Measurements from ENCODE around the gene MALL. TPM values are rescaled to one million over a fixed set of nuclear protein-coding genes. Genes with fewer than 3 reads are reported as not detected.
"Not testable (repeated sequence)": the region's sequence is repeated elsewhere in the genome, so short reads cannot be mapped to it uniquely, and the experiment has no call there.

Gene MALL
- 100 to 1,000 TPM; 121 to 123 TPM for total RNA-seq
- polyA plus RNA-seq: 10 to 100 TPM; 41.5 to 97.7 TPM
- long read RNA-seq, donor 1, transcript MALL-201 (4 exons, 3,061 nt): major isoform, 31 of 31 reads
- long read RNA-seq, donor 1, partial matches to known transcripts: 0 of 31 reads
- long read RNA-seq, donor 1, other reads (novel, unspliced or antisense): 0 of 31 reads
- long read RNA-seq, donor 2, transcript MALL-201 (4 exons, 3,061 nt): major isoform, 8 of 8 reads
- long read RNA-seq, donor 2, partial matches to known transcripts: 0 of 8 reads
- long read RNA-seq, donor 2, other reads (novel, unspliced or antisense): 0 of 8 reads
- long read RNA-seq, donor 3, transcript MALL-201 (4 exons, 3,061 nt): major isoform, 20 of 21 reads
- long read RNA-seq, donor 3, partial matches to known transcripts: 0 of 21 reads
- long read RNA-seq, donor 3, other reads (novel, unspliced or antisense): 0 of 21 reads
- long read RNA-seq, donor 4, partial matches to known transcripts: 11 of 15 reads
- long read RNA-seq, donor 4, other reads (novel, unspliced or antisense): 0 of 15 reads
- long read RNA-seq, donor 5, transcript MALL-201 (4 exons, 3,061 nt): major isoform, 37 of 38 reads
- long read RNA-seq, donor 5, partial matches to known transcripts: 0 of 38 reads
- long read RNA-seq, donor 5, other reads (novel, unspliced or antisense): 0 of 38 reads

DNA sequence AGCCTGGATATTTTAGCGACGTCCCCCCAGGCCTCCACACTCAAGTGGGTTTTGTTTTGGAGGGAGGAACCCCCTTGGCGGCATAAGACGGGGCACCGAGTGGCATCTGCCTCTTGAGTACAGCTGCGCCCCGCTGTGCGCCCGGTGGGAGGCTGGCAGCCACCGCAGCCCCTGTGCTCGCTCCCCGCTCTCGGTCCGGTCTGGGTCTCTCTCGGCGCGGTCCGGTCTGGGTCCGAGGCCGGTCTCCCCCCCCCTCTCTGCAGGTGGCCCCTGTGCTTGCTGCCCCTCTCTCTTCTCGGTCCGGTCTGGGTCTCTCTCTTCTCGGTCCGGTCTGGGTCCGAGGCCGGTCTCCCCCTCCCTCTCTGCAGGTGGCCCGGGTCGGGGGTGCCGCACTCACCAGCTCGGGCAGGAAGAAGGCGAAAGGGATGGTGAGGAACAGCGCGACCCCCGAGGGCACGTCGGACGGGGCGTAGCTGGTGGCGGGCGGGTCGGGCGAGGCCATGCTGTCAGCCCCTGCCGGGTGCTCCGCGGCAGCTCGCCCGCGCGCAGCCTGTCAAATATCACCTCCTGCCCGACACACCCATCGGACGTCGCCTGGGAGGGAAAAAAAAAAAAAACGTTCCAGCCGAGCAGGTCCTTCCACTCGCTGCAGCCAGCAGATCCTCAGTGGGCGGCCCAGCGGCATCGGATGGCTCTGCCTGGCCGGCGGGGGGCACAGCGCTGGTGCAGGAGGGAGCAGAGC, at the start of gene MALL:
TSS of gene MALL (minus strand) at position 532 of the 742 bp plus-strand sequence. CDS start at position 502, 30 bp downstream.
- 17 to 19% methylated on average over 58 to 62 of the region's 62 CpGs for WGBS, 2 donors
- ATAC-seq (ENCODE audit: insufficient read depth, low FRiP score): peak; percentile 67
- Histone ChIP-seq H3K36me3 (ENCODE audit: control insufficient read depth in 4 of 4, insufficient read depth in 4 of 4, low read length in 4 of 4) (no peaks in the 10 kb centered on the region), H3K27ac (ENCODE audit: low read depth in 1 of 2, low read length in 1 of 2) (peak within 1 kb of the TSS; percentile 55 to 79), H3K27me3 (ENCODE audit: control insufficient read depth in 3 of 3, insufficient read depth in 3 of 3, low read length in 2 of 3) (peaks cover 0 to 26% (median 11%) of the 10 kb centered on the region in 3 donors), H3K9me3 (ENCODE audit: control insufficient read depth in 4 of 4, insufficient read depth in 3 of 4, low read length in 3 of 4) (no peaks in the 10 kb centered on the region), H3K4me1 (ENCODE audit: control insufficient read depth in 5 of 5, insufficient read depth in 5 of 5, low read length in 5 of 5) (peaks cover 4 to 19% (median 11%) of the 10 kb centered on the region in 5 donors), H3K9ac (ENCODE audit: insufficient read depth in 1 of 2, low read length in 2 of 2) (peak within 1 kb of the TSS in 1 of 2 donors; percentile 13), H3K4me3 (peak within 1 kb of the TSS; percentile 40)
- peak; percentile 51 to 73 (median 69) for DNase-seq
- no peak for TF ChIP-seq CTCF (IDR thresholded peaks at IDR 0.05; ENCODE audit: control extremely low read depth, extremely low read depth)

- no peak overlapping the region for H3K27ac ChIP-seq (ENCODE audit: low read depth in 1 of 2, low read length in 1 of 2)
- peaks cover 0 to 3% (median 0%) of the 10 kb centered on the region in 4 donors for H3K9me3 ChIP-seq (ENCODE audit: control insufficient read depth in 4 of 4, insufficient read depth in 3 of 4, low read length in 3 of 4)
- DNase-seq (peak; percentile 37 to 79 (median 68)), ATAC-seq (ENCODE audit: insufficient read depth, low FRiP score) (peak; percentile 74)
- peak; percentile 74 for TF ChIP-seq CTCF (IDR thresholded peaks at IDR 0.05; ENCODE audit: control extremely low read depth, extremely low read depth)
- H3K36me3 ChIP-seq (ENCODE audit: control insufficient read depth in 4 of 4, insufficient read depth in 4 of 4, low read length in 4 of 4): peaks cover 0 to 2% (median 0%) of the 10 kb centered on the region in 4 donors
- no peaks in the 10 kb centered on the region for H3K4me1 ChIP-seq (ENCODE audit: control insufficient read depth in 5 of 5, insufficient read depth in 5 of 5, low read length in 5 of 5)
- H3K9ac ChIP-seq (ENCODE audit: insufficient read depth in 1 of 2, low read length in 2 of 2): no peak overlapping the region
- 32 to 41% methylated on average over 4 of the region's 4 CpGs for WGBS, 2 donors
- H3K27me3 ChIP-seq (ENCODE audit: control insufficient read depth in 3 of 3, insufficient read depth in 3 of 3, low read length in 2 of 3): no peaks in the 10 kb centered on the region
- H3K4me3 ChIP-seq: no peak overlapping the region
Observed at GRCh38 chr2:110157153-110157793, 41.7 kb upstream of the MALL start.

DNA sequence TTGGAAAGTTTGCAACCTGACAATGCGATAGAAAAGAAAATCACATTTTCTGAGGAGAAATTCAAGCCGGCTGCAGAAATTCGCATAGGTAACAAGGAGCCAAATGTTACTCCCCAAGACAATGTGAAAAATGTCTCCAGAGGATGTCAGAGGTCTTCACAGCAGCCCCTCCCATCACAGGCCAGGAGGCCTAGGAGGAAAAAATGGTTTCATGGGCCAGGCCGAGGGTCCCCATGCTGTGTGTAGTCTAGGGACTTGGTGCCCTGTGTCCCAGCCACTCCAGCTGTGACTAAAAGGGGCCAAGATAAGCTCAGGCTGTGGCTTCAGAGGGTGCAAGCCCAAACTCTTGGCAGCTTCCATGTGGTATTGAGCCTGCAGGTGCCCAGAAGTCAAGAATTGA, 39.2 kb upstream of the MALL start:
- H3K27me3 ChIP-seq (ENCODE audit: control insufficient read depth in 3 of 3, insufficient read depth in 3 of 3, low read length in 2 of 3); H3K36me3 ChIP-seq (ENCODE audit: control insufficient read depth in 4 of 4, insufficient read depth in 4 of 4, low read length in 4 of 4); H3K9ac ChIP-seq (ENCODE audit: insufficient read depth in 1 of 2, low read length in 2 of 2); ATAC-seq (ENCODE audit: insufficient read depth, low FRiP score); H3K9me3 ChIP-seq (ENCODE audit: control insufficient read depth in 4 of 4, insufficient read depth in 3 of 4, low read length in 3 of 4); H3K4me1 ChIP-seq (ENCODE audit: control insufficient read depth in 5 of 5, insufficient read depth in 5 of 5, low read length in 5 of 5); H3K4me3 ChIP-seq; H3K27ac ChIP-seq (ENCODE audit: low read depth in 1 of 2, low read length in 1 of 2); DNase-seq: not testable (repeated sequence)
- 95 to 99% methylated on average over 4 of the region's 4 CpGs for WGBS, 2 donors

DNA sequence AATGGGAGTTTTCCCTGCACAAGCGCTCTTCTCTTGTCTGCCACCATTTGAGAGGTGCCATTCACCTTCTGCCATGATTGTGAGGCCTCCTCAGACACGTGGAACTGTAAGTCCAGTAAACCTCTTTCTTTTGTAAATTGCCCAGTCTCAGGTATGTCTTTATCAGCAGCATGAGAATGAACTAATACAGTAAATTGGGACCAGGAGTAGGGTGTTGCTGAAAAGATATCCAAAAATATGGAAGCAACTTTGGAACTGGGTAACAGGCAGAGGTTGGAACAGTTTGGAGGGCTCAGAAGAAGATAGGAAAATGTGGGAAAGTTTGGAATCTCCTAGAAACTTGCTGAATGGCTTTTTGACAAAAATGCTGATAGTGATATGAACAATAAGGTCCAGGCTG, 38.6 kb upstream of the MALL start:
- not testable (repeated sequence) for H3K36me3 ChIP-seq (ENCODE audit: control insufficient read depth in 4 of 4, insufficient read depth in 4 of 4, low read length in 4 of 4); H3K9ac ChIP-seq (ENCODE audit: insufficient read depth in 1 of 2, low read length in 2 of 2)
- 74 to 98% methylated on average over 2 of the region's 2 CpGs for WGBS, 2 donors

More for the DNA sequence above, 38.6 kb upstream of the MALL start:
- H3K27ac ChIP-seq (ENCODE audit: low read depth in 1 of 2, low read length in 1 of 2); H3K9me3 ChIP-seq (ENCODE audit: control insufficient read depth in 4 of 4, insufficient read depth in 3 of 4, low read length in 3 of 4); H3K27me3 ChIP-seq (ENCODE audit: control insufficient read depth in 3 of 3, insufficient read depth in 3 of 3, low read length in 2 of 3); H3K4me1 ChIP-seq (ENCODE audit: control insufficient read depth in 5 of 5, insufficient read depth in 5 of 5, low read length in 5 of 5); ATAC-seq (ENCODE audit: insufficient read depth, low FRiP score); H3K4me3 ChIP-seq; DNase-seq: not testable (repeated sequence)
